HCT116 (cell line): Measurements from ENCODE around the gene ATP8A2. TPM values are rescaled to one million over a fixed set of nuclear protein-coding genes. Genes with fewer than 3 reads are reported as not detected.

Experiments used
- ATAC-seq: fragments of 200-7000 bp; cut with Tn5 transposase; 2 replicates; pipeline ENCODE4 v1.9.1; 2020; ENCODE audit warnings: mild to moderate bottlenecking, moderate library complexity
- BruUV-seq: library from RNA; stranded (reverse); fragments of 400-500 nt; replicated peaks from 2 replicates; lab custom pipeline; 2021; lab: Mats Ljungman, UMichigan
- CTCF ChIA-PET: fragments of 300-600 bp; sonication (Branson Sonifier 250); formaldehyde crosslinking; loops from one replicate; lab custom pipeline; 2021; ENCODE audit warnings: antibody characterized with exemption; lab: Charles Lee
- POLR2A ChIA-PET: fragments of 300-600, 350-600 bp; sonication (Branson Sonifier 250); formaldehyde crosslinking; loops from one replicate; lab custom pipeline; 2021; ENCODE audit warnings: antibody characterized with exemption; lab: Charles Lee
- RAD21 ChIA-PET, 2 experiments: fragments of 300-600 bp; sonication (Branson Sonifier 250); formaldehyde crosslinking; loops; one replicate each; lab custom pipeline; 2023; ENCODE audit warnings: low total read pairs in 2 of 2; ENCODE audit not compliant: uncharacterized antibody in 2 of 2, unreplicated experiment in 2 of 2, low non-redundant PET in 1 of 2; lab: Charles Lee
- DNase-seq: peaks from one replicate; pipeline ENCODE4 v3.0.0-alpha.2; 2010; ENCODE audit warnings: low read depth, low spot score
- H2AFZ ChIP-seq: fragments of 200-600 bp; shearing (Covaris generic), sonication (generic); 2 replicates; pipeline ENCODE4 v1.6.1; 2017; ENCODE audit warnings: low read depth, mixed run types, mixed read lengths, antibody characterized with exemption, low read length; ENCODE audit not compliant: poor library complexity, severe bottlenecking
- H3K27ac ChIP-seq: 2 replicates; pipeline ENCODE4 v1.5.1; 2012; ENCODE audit warnings: low read depth, low read length
- H3K27me3 ChIP-seq: fragments of 200-600 bp; sonication (generic); 2 replicates; pipeline ENCODE4 v1.6.1; 2016; ENCODE audit warnings: mixed run types, low read length, mixed read lengths; ENCODE audit not compliant: insufficient read depth
- H3K36me3 ChIP-seq, 2 experiments: fragments of 200-500 bp in 1 of 2; fragments of 200-600 bp in 1 of 2; sonication (Bioruptor generic) in 1 of 2; sonication (generic) in 1 of 2; 2 replicates each; pipeline versions ENCODE4 v1.5.1 to v1.6.1; 2014 to 2016; ENCODE audit warnings: low read length in 2 of 2, inconsistent platforms in 1 of 2, mixed read lengths in 1 of 2, mixed run types in 1 of 2; ENCODE audit not compliant: insufficient read depth in 2 of 2, control insufficient read depth in 1 of 2
- H3K4me1 ChIP-seq, 2 experiments: fragments of 200-600 bp in 1 of 2; sonication (generic) in 1 of 2; 2 replicates each; pipeline versions ENCODE4 v1.5.1 to v1.6.1; 2012 to 2017; ENCODE audit warnings: low read length in 2 of 2, inconsistent platforms in 1 of 2, mild to moderate bottlenecking in 1 of 2, mixed read lengths in 1 of 2, mixed run types in 1 of 2, moderate library complexity in 1 of 2; ENCODE audit not compliant: insufficient read depth in 2 of 2, control insufficient read depth in 1 of 2
- H3K4me2 ChIP-seq: fragments of 200-600 bp; sonication (generic); 2 replicates; pipeline ENCODE4 v1.6.1; 2017; ENCODE audit warnings: mixed run types, low read length, mixed read lengths
- H3K4me3 ChIP-seq, 2 experiments: fragments of 200-600 bp in 1 of 2; sonication (generic) in 1 of 2; replicated peaks in 1 of 2; 2 replicates each; pipeline ENCODE4 v1.5.1; 2011 to 2016; ENCODE audit warnings: low read length in 2 of 2, control low read depth in 1 of 2, low read depth in 1 of 2, mild to moderate bottlenecking in 1 of 2, mixed read lengths in 1 of 2, mixed run types in 1 of 2
- H3K79me2 ChIP-seq: fragments of 200-600 bp; sonication (generic); 2 replicates; pipeline ENCODE4 v1.6.1; 2017; ENCODE audit warnings: mild to moderate bottlenecking, mixed run types, low read length, moderate library complexity, mixed read lengths; ENCODE audit not compliant: insufficient read depth
- H3K9ac ChIP-seq: fragments of 200-600 bp; sonication (generic); 2 replicates; pipeline ENCODE4 v1.6.1; 2016; ENCODE audit warnings: low read length, mixed read lengths
- H3K9me2 ChIP-seq: fragments of 200-600 bp; sonication (generic), shearing (Covaris generic); 2 replicates; pipeline ENCODE4 v1.6.1; 2017; ENCODE audit warnings: mixed run types, mild to moderate bottlenecking, moderate library complexity; ENCODE audit not compliant: insufficient read depth
- H3K9me3 ChIP-seq, 2 experiments: fragments of 200-500 bp in 1 of 2; fragments of 200-600 bp in 1 of 2; sonication (Bioruptor generic) in 1 of 2; sonication (generic) in 1 of 2; 2 replicates each; pipeline ENCODE4 v1.6.1; 2014 to 2017; ENCODE audit warnings: low read length in 2 of 2, mixed read lengths in 2 of 2, inconsistent platforms in 1 of 2, low read depth in 1 of 2, mild to moderate bottlenecking in 1 of 2, mixed run types in 1 of 2, moderate library complexity in 1 of 2; ENCODE audit not compliant: control insufficient read depth in 1 of 2, insufficient read depth in 1 of 2
- H4K20me1 ChIP-seq: fragments of 200-600 bp; sonication (generic), shearing (Covaris generic); 2 replicates; pipeline ENCODE4 v1.6.1; 2017; ENCODE audit warnings: mixed run types, mild to moderate bottlenecking, moderate library complexity; ENCODE audit not compliant: insufficient read depth
- CBX3 ChIP-seq: IDR thresholded peaks from 2 replicates; pipeline ENCODE4 v1.6.1; 2012; ENCODE audit warnings: low read depth
- CTCF ChIP-seq, 3 experiments: fragments of 200-600 bp in 1 of 3; sonication (generic) in 1 of 3; IDR thresholded peaks in 2 of 3; conservative IDR thresholded peaks in 1 of 3; 2 replicates each; pipeline ENCODE4 v1.5.1; 2012 to 2017; ENCODE audit warnings: low read depth in 2 of 3, low read length in 2 of 3, antibody characterized with exemption in 1 of 3, borderline replicate concordance in 1 of 3, control low read depth in 1 of 3, mild to moderate bottlenecking in 1 of 3, mixed read lengths in 1 of 3, mixed run types in 1 of 3, moderate library complexity in 1 of 3; ENCODE audit not compliant: insufficient read depth in 1 of 3
- EGR1 ChIP-seq: IDR thresholded peaks from 2 replicates; pipeline ENCODE4 v1.6.1; 2012; ENCODE audit warnings: low read depth
- FOSL1 ChIP-seq: IDR thresholded peaks from 2 replicates; pipeline ENCODE4 v1.6.1; 2012; ENCODE audit warnings: low read depth
- REST ChIP-seq: IDR thresholded peaks from 2 replicates; pipeline ENCODE4 v1.6.1; 2012; ENCODE audit warnings: low read depth
- SIN3A ChIP-seq: IDR thresholded peaks from 2 replicates; pipeline ENCODE4 v1.6.1; 2012; ENCODE audit warnings: low read depth
- SRF ChIP-seq: IDR thresholded peaks from 2 replicates; pipeline ENCODE4 v1.6.1; 2012; ENCODE audit warnings: low read depth
- YY1 ChIP-seq: IDR thresholded peaks from 2 replicates; pipeline ENCODE4 v1.6.1; 2011; ENCODE audit warnings: low read length, low read depth, moderate library complexity, mild to moderate bottlenecking; ENCODE audit not compliant: insufficient replicate concordance; ENCODE audit errors: extremely low read depth
- ZFX ChIP-seq: fragments of 450-650 bp; IDR thresholded peaks from 2 replicates; pipeline ENCODE4 v1.6.1; 2017
- intact Hi-C: fragments of 100-400 bp; cut with micrococcal nuclease; formaldehyde crosslinking; loops from 2 replicates; pipeline ENCODE4 v1.10.0; 2022
- total RNA-seq: library from RNA; stranded (reverse); gene quantifications from one replicate; pipeline ENCODE4 v1.2.1, GENCODE V29; 2021; ENCODE audit not compliant: unreplicated experiment

Gene ATP8A2
- total RNA-seq, 1 experiment from 2014 or later = not detected

- ATAC-seq = no peak
- DNase-seq = no peak
- Histone ChIP-seq H3K9ac (no peak overlapping the region), H4K20me1 (no peaks in the 10 kb centered on the region), H3K4me1 (no peaks in the 10 kb centered on the region), H3K27me3 (peaks cover 8% of the 10 kb centered on the region), H3K79me2 (no peaks in the 10 kb centered on the region), H3K4me3 (no peak overlapping the region), H3K36me3 (no peaks in the 10 kb centered on the region), H3K9me2 (no peaks in the 10 kb centered on the region), H2AFZ (no peak overlapping the region), H3K27ac (no peak overlapping the region), H3K9me3 (no peaks in the 10 kb centered on the region), H3K4me2 (no peak overlapping the region)
- intact Hi-C loops = no loop called here
- POLR2A ChIA-PET = no interaction called here
- TF ChIP-seq CTCF (IDR thresholded peaks at IDR 0.05 in 2 of 3, conservative IDR thresholded peaks at IDR 0.05 in 1 of 3; ENCODE audit: borderline replicate concordance in 1 of 3, insufficient read depth in 1 of 3, low read depth in 2 of 3, low read length in 2 of 3) = no peak
- TF ChIP-seq SIN3A = no peak
- TF ChIP-seq SRF = no peak
- TF ChIP-seq EGR1 = no peak
- no peak for TF ChIP-seq YY1
- no peak for TF ChIP-seq FOSL1
- CTCF ChIA-PET = no interaction called here
- no TSS peak for BruUV-seq
- RAD21 ChIA-PET = no interaction called here
Observed at GRCh38 chr13:25649001-25649633, 277.3 kb downstream of the ATP8A2 start.

- ATAC-seq (no peak), DNase-seq (no peak)
- intact Hi-C loops = no loop called here
- no peaks in the 10 kb centered on the region for H3K4me1 ChIP-seq
- H3K27ac ChIP-seq = no peak overlapping the region
- no peaks in the 10 kb centered on the region for H4K20me1 ChIP-seq
- H2AFZ ChIP-seq = no peak overlapping the region
- H3K36me3 ChIP-seq = no peaks in the 10 kb centered on the region
- BruUV-seq = no TSS peak
- ChIA-PET CTCF (no interaction called here), POLR2A (no interaction called here), RAD21 (no interaction called here)
- H3K9ac ChIP-seq = no peak overlapping the region
- no peaks in the 10 kb centered on the region for H3K9me2 ChIP-seq
- no peaks in the 10 kb centered on the region for H3K9me3 ChIP-seq
- H3K27me3 ChIP-seq = peaks cover 25% of the 10 kb centered on the region
- H3K4me3 ChIP-seq = no peak overlapping the region
- H3K4me2 ChIP-seq = no peak overlapping the region
- H3K79me2 ChIP-seq = no peaks in the 10 kb centered on the region
- TF ChIP-seq CBX3 = no peak
- TF ChIP-seq CTCF (IDR thresholded peaks at IDR 0.05 in 2 of 3, conservative IDR thresholded peaks at IDR 0.05 in 1 of 3; ENCODE audit: borderline replicate concordance in 1 of 3, insufficient read depth in 1 of 3, low read depth in 2 of 3, low read length in 2 of 3) = no peak
- TF ChIP-seq REST = no peak
- no peak for TF ChIP-seq ZFX
Observed at GRCh38 chr13:25652764-25653163, 281.0 kb downstream of the ATP8A2 start.
